Suprapubic skin (tissue), 4 donors: ENCODE data around the gene BPIFB4. TPM values are rescaled to one million over a fixed set of nuclear protein-coding genes. Genes with fewer than 3 reads are reported as not detected.

Experiments used
- DNase-seq, 2 donors: peaks; one replicate each; pipeline ENCODE4 v3.0.0-alpha.2; 2019; ENCODE audit warnings: low spot score in 2 of 2
- H3K27ac ChIP-seq: fragments of 200-600 bp; sonication (generic); one replicate; pipeline ENCODE4 v1.5.1; 2019
- H3K27me3 ChIP-seq: fragments of 200-600 bp; sonication (generic); one replicate; pipeline ENCODE4 v1.5.1; 2019
- H3K36me3 ChIP-seq: fragments of 200-600 bp; sonication (generic); one replicate; pipeline ENCODE4 v1.5.1; 2019
- H3K4me1 ChIP-seq: fragments of 200-600 bp; sonication (generic); one replicate; pipeline ENCODE4 v1.5.1; 2019
- H3K4me3 ChIP-seq: fragments of 200-600 bp; sonication (generic); one replicate; pipeline ENCODE4 v1.5.1; 2019; ENCODE audit warnings: mild to moderate bottlenecking
- H3K9me3 ChIP-seq: fragments of 200-600 bp; sonication (generic); one replicate; pipeline ENCODE4 v1.5.1; 2019
- CTCF ChIP-seq, 2 donors: fragments of 200-600 bp in 1 of 2; fragments of 450-650 bp in 1 of 2; sonication (generic) in 1 of 2; IDR thresholded peaks; one replicate each; pipeline ENCODE4 v1.5.1; 2016 to 2019; ENCODE audit warnings: antibody characterized with exemption in 2 of 2, mild to moderate bottlenecking in 1 of 2, moderate library complexity in 1 of 2
- EP300 ChIP-seq: sonication (generic); formaldehyde crosslinking; IDR thresholded peaks from one replicate; pipeline ENCODE4 v1.6.1; 2017; ENCODE audit warnings: antibody characterized with exemption
- POLR2A ChIP-seq, 2 donors: fragments of 450-650 bp; IDR thresholded peaks; one replicate each; pipeline ENCODE4 v1.6.1; 2017; ENCODE audit warnings: antibody characterized with exemption in 2 of 2, mild to moderate bottlenecking in 2 of 2, moderate library complexity in 2 of 2
- POLR2AphosphoS5 ChIP-seq, 3 donors: sonication (generic); formaldehyde crosslinking; IDR thresholded peaks; one replicate each; pipeline ENCODE4 v1.6.1; 2017; ENCODE audit warnings: antibody characterized with exemption in 3 of 3
- WGBS: methylation state at CpG from one replicate; pipeline ENCODE4 v1.1.5; 2018; 5-methylcytosine and 5-hydroxymethylcytosine counted together
- total RNA-seq, 4 donors: library from RNA; depleted of rRNA; stranded (reverse); fragments of >200 nt; gene quantifications; one replicate each; pipeline ENCODE4 v1.1.0, GENCODE V29; 2016

BPIFB4 gene
- total RNA-seq, 4 donors from 2014 or later: not detected

DNA sequence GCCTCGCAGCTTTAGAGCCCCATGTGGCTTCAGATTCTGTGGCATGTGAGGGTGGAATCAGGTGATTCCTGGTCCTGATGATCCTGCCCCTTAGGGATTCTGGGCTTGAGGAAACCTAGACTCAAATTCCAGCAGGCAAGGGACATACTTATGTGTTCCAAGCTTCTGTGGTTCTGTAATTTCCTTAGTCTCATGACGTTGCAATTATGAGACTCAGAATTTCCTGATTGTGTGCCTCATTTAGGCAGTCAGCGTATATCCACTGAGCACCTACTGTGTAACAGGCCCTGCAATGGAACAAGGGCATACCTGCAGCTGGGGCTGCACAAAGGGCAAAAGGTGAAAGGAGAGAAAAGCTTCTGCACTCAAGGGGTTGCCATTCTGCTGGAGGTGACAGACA, 11.6 kb upstream of the BPIFB4 start:
- TF ChIP-seq POLR2AphosphoS5 (IDR thresholded peaks at IDR 0.05) (no peak), CTCF (IDR thresholded peaks at IDR 0.05) (no peak), EP300 (no peak), POLR2A (IDR thresholded peaks at IDR 0.05) (no peak)
- no peaks in the 10 kb centered on the region for H3K9me3 ChIP-seq
- no peak overlapping the region for H3K4me3 ChIP-seq
- DNase-seq: no peak
- peaks cover 7% of the 10 kb centered on the region for H3K27me3 ChIP-seq
- H3K36me3 ChIP-seq: no peaks in the 10 kb centered on the region
- no peaks in the 10 kb centered on the region for H3K4me1 ChIP-seq
- WGBS: 79% methylated on average over 3 of the region's 3 CpGs
- H3K27ac ChIP-seq: no peak overlapping the region

DNA sequence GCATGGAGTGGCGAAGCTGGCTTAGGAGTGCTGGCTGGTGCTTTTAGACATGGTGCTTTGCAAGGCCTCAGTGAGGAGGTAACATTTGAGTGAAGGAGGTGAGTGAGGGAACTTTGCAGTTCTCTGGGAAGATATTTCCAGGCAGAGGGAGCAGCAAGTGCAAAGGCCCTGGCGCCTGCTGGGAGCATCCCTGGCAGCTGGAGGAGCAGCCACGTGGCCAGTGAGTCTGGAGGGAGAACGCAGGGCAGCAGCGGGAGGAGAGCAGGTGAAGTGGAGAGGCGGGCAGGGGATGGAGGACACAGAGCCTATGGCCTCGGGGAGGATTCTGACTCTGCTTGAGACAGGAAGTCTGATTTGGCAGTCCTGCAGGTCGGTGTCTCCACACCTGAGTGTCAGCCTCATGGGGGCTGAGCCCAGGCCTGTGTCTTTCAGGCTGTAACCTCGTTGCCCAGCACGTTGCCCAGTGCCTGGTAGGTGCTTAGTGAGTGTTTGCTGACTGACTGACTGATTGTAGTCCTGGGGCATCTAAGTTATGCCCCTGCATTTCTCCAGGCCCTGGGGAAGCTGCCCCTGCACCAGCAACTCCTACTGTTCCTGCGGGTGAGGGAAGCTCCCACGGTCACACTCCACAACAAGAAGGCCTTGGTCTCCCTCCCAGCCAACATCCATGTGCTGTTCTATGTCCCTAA, 11.0 kb upstream of the BPIFB4 start:
- TF ChIP-seq EP300: no peak
- no peak for TF ChIP-seq POLR2A (IDR thresholded peaks at IDR 0.05)
- TF ChIP-seq CTCF (IDR thresholded peaks at IDR 0.05): no peak
- no peak for TF ChIP-seq POLR2AphosphoS5 (IDR thresholded peaks at IDR 0.05)
- WGBS: 63% methylated on average over 10 of the region's 12 CpGs
- no peak overlapping the region for H3K27ac ChIP-seq
- no peak for DNase-seq
- no peaks in the 10 kb centered on the region for H3K4me1 ChIP-seq
- no peak overlapping the region for H3K4me3 ChIP-seq
- peaks cover 7% of the 10 kb centered on the region for H3K27me3 ChIP-seq
- H3K36me3 ChIP-seq: no peaks in the 10 kb centered on the region
- H3K9me3 ChIP-seq: no peaks in the 10 kb centered on the region

- no peaks in the 10 kb centered on the region for H3K36me3 ChIP-seq
- H3K4me1 ChIP-seq: no peaks in the 10 kb centered on the region
- H3K4me3 ChIP-seq: no peak overlapping the region
- no peak for DNase-seq
- H3K9me3 ChIP-seq: no peaks in the 10 kb centered on the region
- 86% methylated on average over 9 of the region's 9 CpGs for WGBS
- H3K27me3 ChIP-seq: peaks cover 7% of the 10 kb centered on the region
- H3K27ac ChIP-seq: no peak overlapping the region
- no peak for TF ChIP-seq EP300
Observed at GRCh38 chr20:33069673-33070072, 9.8 kb upstream of the BPIFB4 start.

GRCh38 chr20:33070111-33071053, 9.1 kb upstream of the BPIFB4 start:
- WGBS: 77% methylated on average over 13 of the region's 19 CpGs
- TF ChIP-seq CTCF (IDR thresholded peaks at IDR 0.05) (no peak), POLR2AphosphoS5 (IDR thresholded peaks at IDR 0.05) (no peak), POLR2A (IDR thresholded peaks at IDR 0.05) (no peak), EP300 (no peak)
- no peak overlapping the region for H3K27ac ChIP-seq
- no peaks in the 10 kb centered on the region for H3K4me1 ChIP-seq
- H3K27me3 ChIP-seq: peaks cover 9% of the 10 kb centered on the region
- H3K9me3 ChIP-seq: no peaks in the 10 kb centered on the region
- no peak for DNase-seq
- no peaks in the 10 kb centered on the region for H3K36me3 ChIP-seq
- no peak overlapping the region for H3K4me3 ChIP-seq

- 82% methylated on average over 5 of the region's 5 CpGs for WGBS
- no peak for TF ChIP-seq POLR2AphosphoS5 (IDR thresholded peaks at IDR 0.05)
- TF ChIP-seq EP300: no peak
- no peak for TF ChIP-seq POLR2A (IDR thresholded peaks at IDR 0.05)
- no peak for TF ChIP-seq CTCF (IDR thresholded peaks at IDR 0.05)
- Histone ChIP-seq H3K4me3 (no peak overlapping the region), H3K27ac (no peak overlapping the region), H3K36me3 (no peaks in the 10 kb centered on the region), H3K9me3 (no peaks in the 10 kb centered on the region), H3K27me3 (peaks cover 14% of the 10 kb centered on the region), H3K4me1 (no peaks in the 10 kb centered on the region)
- no peak for DNase-seq
Observed at GRCh38 chr20:33071198-33071597, 8.2 kb upstream of the BPIFB4 start.
